Lung microvascular endothelial cell (primary cell): Measurements from ENCODE around the gene TSPAN12. TPM values are rescaled to one million over a fixed set of nuclear protein-coding genes. Genes with fewer than 3 reads are reported as not detected.
"Not testable (repeated sequence)": the region's sequence is repeated elsewhere in the genome, so short reads cannot be mapped to it uniquely, and the experiment has no call there.

Experiments used
- DNase-seq, 2 donors: peaks; one replicate each; pipeline versions ENCODE4 v3.0.0 to v3.0.0-alpha.2; 2010; ENCODE audit warnings: low read depth in 2 of 2
- total RNA-seq: library from RNA; depleted of rRNA; stranded (reverse); fragments of >200 nt; gene quantifications from 2 replicates; pipeline ENCODE4 v1.2.1, GENCODE V29; 2014

TSPAN12 gene
- total RNA-seq = 46.9 and 148 TPM in 2 replicates

GRCh38 chr7:120857588-120858573 lies at the start of gene TSPAN12:
TSS of gene TSPAN12 (minus strand) at chr7:120858144. CDS start at chr7:120856763, 1,381 bp downstream.
- DNase-seq = peak; percentile 82 to 85

- no peak for DNase-seq
Observed at GRCh38 chr7:120898715-120899499, 41.0 kb upstream of the TSPAN12 start.

GRCh38 chr7:120895253-120895652 lies 37.3 kb upstream of the TSPAN12 start:
- not testable (repeated sequence) for DNase-seq

- DNase-seq = not testable (repeated sequence)
Observed at GRCh38 chr7:120885602-120886001, 27.7 kb upstream of the TSPAN12 start.

- DNase-seq = no peak
Observed at GRCh38 chr7:120877701-120878100, 19.8 kb upstream of the TSPAN12 start.

GRCh38 chr7:120876922-120877321 lies 19.0 kb upstream of the TSPAN12 start:
- no peak for DNase-seq

- peak in 1 of 2 donors; percentile 60 for DNase-seq
Observed at GRCh38 chr7:120874722-120875121, 16.8 kb upstream of the TSPAN12 start.

- no peak for DNase-seq
Observed at GRCh38 chr7:120874016-120874415, 16.1 kb upstream of the TSPAN12 start.

- no peak for DNase-seq
Observed at GRCh38 chr7:120873401-120873800, 15.5 kb upstream of the TSPAN12 start.

- no peak for DNase-seq
Observed at GRCh38 chr7:120869700-120870099, 11.8 kb upstream of the TSPAN12 start.

- no peak for DNase-seq
Observed at GRCh38 chr7:120867932-120868331, 10.0 kb upstream of the TSPAN12 start.

- no peak for DNase-seq
Observed at GRCh38 chr7:120865191-120865981, 7.4 kb upstream of the TSPAN12 start.

GRCh38 chr7:120864141-120864900 lies 6.4 kb upstream of the TSPAN12 start:
- DNase-seq = peak in 1 of 2 donors; percentile 37

GRCh38 chr7:120862987-120863590 lies 5.1 kb upstream of the TSPAN12 start:
- no peak for DNase-seq

- DNase-seq = no peak
Observed at GRCh38 chr7:120860156-120860555, 2.2 kb upstream of the TSPAN12 start.

- DNase-seq = no peak
Observed at GRCh38 chr7:120859459-120859858, 1.5 kb upstream of the TSPAN12 start.

GRCh38 chr7:120856621-120857352 lies 1.2 kb downstream of the TSPAN12 start:
- peak; percentile 34 to 48 for DNase-seq

- DNase-seq = no peak
Observed at GRCh38 chr7:120856198-120856597, 1.7 kb downstream of the TSPAN12 start.

GRCh38 chr7:120852700-120853099 lies 5.2 kb downstream of the TSPAN12 start:
- DNase-seq = no peak
